HepG2 (cell line): ENCODE results near the gene B4GALT5. TPM values are rescaled to one million over a fixed set of nuclear protein-coding genes. Genes with fewer than 3 reads are reported as not detected.

Experiments used
- AGO2 ChIP-seq: fragments of 200-400 bp; formaldehyde crosslinking; optimal IDR thresholded peaks from 2 replicates; pipeline ENCODE3; 2017; ENCODE audit warnings: mild to moderate bottlenecking, low read depth, low read length, moderate library complexity
- ASH2L ChIP-seq: fragments of 300-600, 200-600 bp; sonication (generic); IDR thresholded peaks from 2 replicates; pipeline ENCODE4 v1.7.0; 2017; ENCODE audit warnings: low read depth, mild to moderate bottlenecking, moderate library complexity, mixed read lengths, low read length; ENCODE audit not compliant: insufficient read length
- GMEB1 ChIP-seq: sonication (generic); formaldehyde crosslinking; IDR thresholded peaks from 2 replicates; pipeline ENCODE4 v1.5.1; 2020; ENCODE audit warnings: missing genetic modification reagents, mild to moderate bottlenecking, borderline replicate concordance
- KLF6 ChIP-seq: IDR thresholded peaks from 2 replicates; pipeline ENCODE4 v1.8.0; 2016; ENCODE audit warnings: missing biosample characterization, missing genetic modification reagents
- LCORL ChIP-seq, 2 experiments: fragments of 450-650 bp in 1 of 2; sonication (generic) in 1 of 2; formaldehyde crosslinking in 1 of 2; IDR thresholded peaks; 2 replicates each; pipeline versions ENCODE4 v1.5.0 to v1.6.1; 2017 to 2020; ENCODE audit warnings: antibody characterized with exemption in 1 of 2, missing genetic modification reagents in 1 of 2
- MLXIP ChIP-seq: sonication (generic); formaldehyde crosslinking; IDR thresholded peaks from 2 replicates; pipeline ENCODE4 v1.9.0; 2021; ENCODE audit warnings: missing genetic modification reagents, borderline replicate concordance
- NFE2 ChIP-seq: sonication (generic); formaldehyde crosslinking; IDR thresholded peaks from 2 replicates; pipeline ENCODE4 v1.4.0; 2020; ENCODE audit warnings: missing genetic modification reagents
- PCBP1 ChIP-seq: fragments of 200-400 bp; formaldehyde crosslinking; IDR thresholded peaks from 2 replicates; pipeline ENCODE4 v1.6.1; 2017; ENCODE audit warnings: mild to moderate bottlenecking, low read depth, low read length, borderline replicate concordance
- POLR2G ChIP-seq: fragments of 200-400 bp; formaldehyde crosslinking; IDR thresholded peaks from 2 replicates; pipeline ENCODE4 v1.6.1; 2018; ENCODE audit warnings: mild to moderate bottlenecking, low read depth, low read length, moderate library complexity
- ZFY ChIP-seq: sonication (generic); formaldehyde crosslinking; IDR thresholded peaks from 2 replicates; pipeline ENCODE4 v1.4.0; 2020; ENCODE audit warnings: missing genetic modification reagents
- ZMYM4 ChIP-seq: sonication (generic); formaldehyde crosslinking; IDR thresholded peaks from 2 replicates; pipeline ENCODE4 v1.8.1; 2023; ENCODE audit warnings: mild to moderate bottlenecking, missing genetic modification reagents
- ZNF850 ChIP-seq: sonication (generic); formaldehyde crosslinking; conservative IDR thresholded peaks from 2 replicates; pipeline ENCODE4 v1.9.0; 2021; ENCODE audit warnings: mild to moderate bottlenecking, missing genetic modification reagents
- polyA plus RNA-seq, 8 experiments: library from polyadenylated mRNA; depleted of rRNA in 3 of 8; stranded (reverse) in 7 of 8; unstranded in 1 of 8; fragments of >200 nt; fragmentation: Illumina TruSeq in 4 of 8; extraction: Trizol in 4 of 8; gene quantifications; 2 replicates each; pipeline versions ENCODE4 v1.2.1 to v1.2.3, GENCODE V29; 2011 to 2016; ENCODE audit warnings: low read depth in 4 of 8, missing spikeins in 1 of 8, mixed read lengths in 1 of 8; ENCODE audit not compliant: insufficient read depth in 1 of 8
- total RNA-seq, 5 experiments: library from RNA; depleted of rRNA; stranded (reverse); fragments of >200 nt; fragmentation: Illumina TruSeq; extraction: Trizol; gene quantifications; 2 replicates each; pipeline ENCODE4 v1.2.3, GENCODE V29; 2016; ENCODE audit warnings: low read depth in 1 of 5
- TF ChIP-seq, protein P1 (sequence below): sonication (generic); formaldehyde crosslinking; IDR thresholded peaks from 2 replicates; pipeline ENCODE4 v1.4.0; 2020; ENCODE audit warnings: mild to moderate bottlenecking, missing genetic modification reagents
- TF ChIP-seq, protein P2 (sequence below): sonication (generic); formaldehyde crosslinking; IDR thresholded peaks from 2 replicates; pipeline ENCODE4 v1.5.0; 2020; ENCODE audit warnings: missing genetic modification reagents, mild to moderate bottlenecking, borderline replicate concordance
- TF ChIP-seq, protein P3 (sequence below): sonication (generic); formaldehyde crosslinking; IDR thresholded peaks from 2 replicates; pipeline ENCODE4 v1.4.0; 2020; ENCODE audit warnings: mild to moderate bottlenecking, missing genetic modification reagents

Gene B4GALT5
- total and polyA plus RNA-seq, 2 of the 13 experiments (the other 11 are each of a cell fraction or from before 2014, with no cell fraction given): 27.3 to 30.9 TPM

DNA sequence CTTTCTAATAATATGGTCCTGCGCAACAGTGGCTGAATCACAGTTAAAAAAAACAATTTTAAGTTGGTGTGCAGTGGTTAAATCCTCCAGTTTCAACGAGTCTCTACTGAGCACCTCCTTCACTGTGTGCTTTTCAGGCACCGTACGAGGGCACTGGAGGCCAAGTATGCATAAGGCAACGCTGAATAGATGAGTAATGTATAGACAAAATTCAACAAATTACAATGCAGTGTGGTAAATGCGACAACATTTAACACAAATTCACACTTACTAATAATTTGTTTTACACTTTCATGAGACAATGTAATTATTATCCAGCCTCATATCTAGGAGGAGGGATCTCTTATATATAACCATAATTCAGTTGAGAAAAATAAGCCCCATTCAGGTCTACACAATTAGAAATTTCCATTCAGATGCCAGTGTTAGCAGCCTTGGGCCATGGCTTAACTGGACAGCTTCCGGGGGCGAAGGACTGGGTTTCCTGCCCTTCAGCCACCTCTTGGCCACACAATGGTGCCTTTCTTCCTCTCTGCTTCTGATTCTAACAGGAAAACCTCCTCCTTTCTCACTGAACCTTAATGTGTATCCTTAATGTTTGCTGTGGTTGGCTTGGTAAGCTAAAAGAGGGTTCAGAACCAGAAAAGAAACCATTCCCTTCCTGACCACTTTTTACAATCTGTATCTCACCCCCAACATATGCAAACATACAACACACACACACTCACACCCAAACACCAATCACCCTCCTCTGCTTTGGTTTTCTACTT, 51.9 kb downstream of the B4GALT5 start (continued):
- TF ChIP-seq, protein P1, sequence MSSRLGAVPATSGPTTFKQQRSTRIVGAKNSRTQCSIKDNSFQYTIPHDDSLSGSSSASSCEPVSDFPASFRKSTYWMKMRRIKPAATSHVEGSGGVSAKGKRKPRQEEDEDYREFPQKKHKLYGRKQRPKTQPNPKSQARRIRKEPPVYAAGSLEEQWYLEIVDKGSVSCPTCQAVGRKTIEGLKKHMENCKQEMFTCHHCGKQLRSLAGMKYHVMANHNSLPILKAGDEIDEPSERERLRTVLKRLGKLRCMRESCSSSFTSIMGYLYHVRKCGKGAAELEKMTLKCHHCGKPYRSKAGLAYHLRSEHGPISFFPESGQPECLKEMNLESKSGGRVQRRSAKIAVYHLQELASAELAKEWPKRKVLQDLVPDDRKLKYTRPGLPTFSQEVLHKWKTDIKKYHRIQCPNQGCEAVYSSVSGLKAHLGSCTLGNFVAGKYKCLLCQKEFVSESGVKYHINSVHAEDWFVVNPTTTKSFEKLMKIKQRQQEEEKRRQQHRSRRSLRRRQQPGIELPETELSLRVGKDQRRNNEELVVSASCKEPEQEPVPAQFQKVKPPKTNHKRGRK (CRISPR knock-in tag): no peak
- TF ChIP-seq MLXIP (CRISPR knock-in tag) (no peak), NFE2 (CRISPR knock-in tag) (no peak), ZFY (CRISPR knock-in tag) (no peak), PCBP1 (no peak), POLR2G (no peak), LCORL (IDR thresholded peaks at IDR 0.05) (no peak), LCORL (CRISPR knock-in tag; IDR thresholded peaks at IDR 0.05) (no peak), ZMYM4 (CRISPR knock-in tag) (0 out of 2 replicates have a peak, but pooled peaks have one; percentile 24), GMEB1 (no peak), ASH2L (no peak), KLF6 (CRISPR knock-in tag) (peak; percentile 12; the same call in 1 of the 2 replicates), ZNF850 (CRISPR knock-in tag) (no peak), AGO2 (no peak)
- TF ChIP-seq, protein P2, sequence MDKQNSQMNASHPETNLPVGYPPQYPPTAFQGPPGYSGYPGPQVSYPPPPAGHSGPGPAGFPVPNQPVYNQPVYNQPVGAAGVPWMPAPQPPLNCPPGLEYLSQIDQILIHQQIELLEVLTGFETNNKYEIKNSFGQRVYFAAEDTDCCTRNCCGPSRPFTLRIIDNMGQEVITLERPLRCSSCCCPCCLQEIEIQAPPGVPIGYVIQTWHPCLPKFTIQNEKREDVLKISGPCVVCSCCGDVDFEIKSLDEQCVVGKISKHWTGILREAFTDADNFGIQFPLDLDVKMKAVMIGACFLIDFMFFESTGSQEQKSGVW: no peak
- TF ChIP-seq, protein P3, sequence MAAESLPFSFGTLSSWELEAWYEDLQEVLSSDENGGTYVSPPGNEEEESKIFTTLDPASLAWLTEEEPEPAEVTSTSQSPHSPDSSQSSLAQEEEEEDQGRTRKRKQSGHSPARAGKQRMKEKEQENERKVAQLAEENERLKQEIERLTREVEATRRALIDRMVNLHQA (CRISPR knock-in tag): no peak
